ENCODE results near the gene AKAP17A.
"Not testable (repeated sequence)": the region's sequence is repeated elsewhere in the genome, so short reads cannot be mapped to it uniquely, and the experiment has no call there.

AKAP17A gene

DNA sequence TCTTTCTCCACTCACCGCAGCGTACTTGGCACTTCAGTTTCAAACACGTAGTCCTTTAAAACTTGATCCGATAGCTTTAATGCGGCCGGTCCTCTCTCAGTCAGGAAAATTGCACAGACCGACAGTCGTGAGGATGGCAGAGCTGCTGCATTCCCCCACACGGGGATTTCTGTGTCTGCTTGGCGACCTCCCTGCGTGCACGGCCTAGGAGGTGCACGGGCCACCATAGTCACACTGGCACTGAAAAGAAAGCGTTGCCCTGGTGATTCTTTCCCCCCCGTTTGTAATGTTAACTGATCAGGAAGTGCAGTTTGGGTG lies 10.3 kb downstream of the AKAP17A start:
- DNase-seq (ENCODE audit: low read depth in 2 of 2, low spot score in 1 of 2), result no peak

DNA sequence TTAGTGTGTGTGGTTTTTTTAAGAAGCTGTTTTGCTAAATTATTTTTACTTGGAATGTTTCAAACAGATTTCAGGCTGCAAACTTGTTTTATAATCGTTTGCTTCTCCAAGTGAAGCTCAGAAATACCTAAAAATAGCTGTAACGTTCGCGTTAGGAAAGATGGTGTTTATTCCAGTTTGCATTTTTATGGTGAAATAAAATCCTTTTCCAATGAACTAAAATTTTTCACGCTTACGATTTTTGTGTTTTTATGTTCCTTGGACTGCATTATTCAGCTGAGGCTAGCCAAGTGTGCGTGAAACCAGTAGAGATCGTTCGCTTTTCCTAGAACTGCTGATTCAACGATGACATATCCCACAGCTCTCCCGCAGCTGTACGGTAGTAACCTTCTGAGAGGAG lies 10.9 kb downstream of the AKAP17A start:
- no peak for DNase-seq (ENCODE audit: low read depth in 2 of 2, low spot score in 1 of 2)

- DNase-seq (ENCODE audit: low read depth in 2 of 2, low spot score in 1 of 2), result no peak
Observed at GRCh38 chrX:1606496-1606895, 15.1 kb downstream of the AKAP17A start.

GRCh38 chrX:1609311-1609710 lies 17.9 kb downstream of the AKAP17A start:
- no peak for DNase-seq (ENCODE audit: low read depth in 2 of 2, low spot score in 1 of 2)

DNA sequence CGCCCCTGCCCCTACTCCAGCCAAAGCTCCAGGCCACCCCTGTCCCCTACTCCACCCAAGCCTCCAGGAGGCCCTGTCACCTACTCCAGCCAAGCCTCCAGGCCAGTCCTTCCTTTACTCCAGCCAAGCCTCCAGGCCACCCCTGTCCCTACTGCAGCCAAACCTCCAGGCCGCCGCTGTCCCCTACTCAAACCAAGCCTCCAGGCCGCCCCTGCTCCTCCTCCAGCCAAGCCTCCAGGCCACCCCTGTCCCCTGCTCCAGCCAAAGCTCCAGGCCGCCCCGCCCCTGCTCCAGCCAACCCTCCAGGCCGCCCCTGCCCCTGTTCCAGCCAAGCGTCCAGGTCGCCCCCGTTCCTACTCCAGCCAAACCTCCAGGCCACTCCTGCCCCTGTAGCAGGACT lies 18.4 kb downstream of the AKAP17A start:
- no peak for DNase-seq (ENCODE audit: low read depth in 2 of 2, low spot score in 1 of 2)

- DNase-seq (ENCODE audit: low read depth in 2 of 2, low spot score in 1 of 2), result no peak
Observed at GRCh38 chrX:1610166-1610565, 18.8 kb downstream of the AKAP17A start.

- DNase-seq (ENCODE audit: low read depth in 2 of 2, low spot score in 1 of 2), result no peak
Observed at GRCh38 chrX:1610736-1611135, 19.3 kb downstream of the AKAP17A start.

GRCh38 chrX:1612641-1613286 lies 21.4 kb downstream of the AKAP17A start:
- DNase-seq (ENCODE audit: low read depth in 2 of 2, low spot score in 1 of 2), result no peak

GRCh38 chrX:1614927-1615326 lies 23.5 kb downstream of the AKAP17A start, which contains the start of gene ASMT:
Gene ASMT, plus strand, starts transcription at chrX:1615059. Its CDS starts 141 bp downstream, at chrX:1615200.
- DNase-seq (ENCODE audit: low read depth in 2 of 2, low spot score in 1 of 2), result no peak

DNA sequence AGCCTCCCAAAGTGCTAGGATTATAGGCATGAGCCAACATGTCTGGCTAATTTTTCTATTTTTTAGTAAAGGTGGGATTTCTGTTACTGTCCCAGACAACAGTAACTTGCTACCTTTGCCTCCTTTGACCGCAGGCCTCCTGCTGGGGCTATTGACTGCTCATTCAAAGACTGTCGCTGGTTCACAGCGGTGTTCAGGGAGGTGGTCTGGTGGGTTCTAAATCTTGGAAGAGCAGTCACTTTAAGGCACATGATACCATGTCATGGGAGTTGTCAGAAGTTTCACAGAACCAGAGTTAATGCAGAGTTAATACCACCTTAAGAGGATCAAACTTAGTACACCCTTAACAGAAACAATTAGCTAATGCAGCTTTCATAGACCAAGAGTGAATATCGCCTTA lies 27.3 kb downstream of the AKAP17A start:
- DNase-seq (ENCODE audit: low read depth in 2 of 2, low spot score in 1 of 2), result no peak

DNA sequence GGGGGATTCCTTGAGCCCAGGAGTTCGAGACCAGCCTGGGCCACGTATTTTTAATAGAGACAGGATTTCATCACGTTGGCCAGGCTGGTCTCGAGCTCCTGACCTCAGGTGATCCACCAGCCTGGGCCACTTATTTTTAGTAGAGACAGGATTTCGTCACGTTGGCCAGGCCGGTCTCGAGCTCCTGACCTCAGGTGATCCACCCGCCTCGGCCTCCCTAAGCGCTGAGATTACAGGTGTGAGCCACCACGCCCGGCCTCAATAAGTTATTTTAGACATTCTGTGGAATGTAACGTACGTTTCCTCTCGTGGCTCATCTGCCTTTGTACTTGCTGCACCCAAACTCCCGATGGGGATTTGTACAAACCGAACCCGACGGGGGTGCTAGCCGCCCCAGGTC lies 32.3 kb downstream of the AKAP17A start:
- no peak for DNase-seq (ENCODE audit: low read depth in 2 of 2, low spot score in 1 of 2)

GRCh38 chrX:1624158-1624860 lies 32.9 kb downstream of the AKAP17A start:
- not testable (repeated sequence) for DNase-seq (ENCODE audit: low read depth in 2 of 2, low spot score in 1 of 2)

- not testable (repeated sequence) for DNase-seq (ENCODE audit: low read depth in 2 of 2, low spot score in 1 of 2)
Observed at GRCh38 chrX:1624861-1625215, 33.4 kb downstream of the AKAP17A start.

DNA sequence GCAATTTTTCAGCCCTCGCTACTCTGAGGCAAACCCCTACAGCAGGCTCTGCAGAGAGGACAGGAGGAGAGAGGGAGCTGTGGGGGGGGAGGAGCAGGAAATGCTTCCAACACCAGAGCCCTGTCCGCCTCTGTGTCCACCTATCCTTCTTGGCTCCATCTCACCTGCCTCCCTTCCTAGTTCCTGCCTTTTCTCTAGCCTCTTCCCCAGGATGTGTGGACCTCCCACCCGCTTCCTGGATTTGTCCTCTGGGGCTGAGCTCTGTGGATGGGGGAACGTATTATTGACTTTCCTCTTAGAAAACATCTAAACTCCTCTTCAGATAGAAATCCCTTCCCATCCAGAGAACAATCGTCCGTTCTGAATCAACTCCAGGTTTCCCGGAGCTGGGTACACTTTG lies 37.8 kb downstream of the AKAP17A start:
- no peak for DNase-seq (ENCODE audit: low read depth in 2 of 2, low spot score in 1 of 2)

- DNase-seq (ENCODE audit: low read depth in 2 of 2, low spot score in 1 of 2), result no peak
Observed at GRCh38 chrX:1646009-1646408, 54.6 kb downstream of the AKAP17A start.

GRCh38 chrX:1649621-1650020 lies 58.2 kb downstream of the AKAP17A start:
- no peak for DNase-seq (ENCODE audit: low read depth in 2 of 2, low spot score in 1 of 2)
